OCI-LY7 (cell line): ENCODE results near the gene DPYSL3. TPM values are rescaled to one million over a fixed set of nuclear protein-coding genes. Genes with fewer than 3 reads are reported as not detected.

Experiments used
- BruUV-seq: library from RNA; stranded (reverse); fragments of 400-500 nt; replicated peaks from 2 replicates; lab custom pipeline; 2021; lab: Mats Ljungman, UMichigan
- CTCF ChIA-PET: fragments of 300-600 bp; sonication (Branson Sonifier 250); formaldehyde crosslinking; loops from one replicate; lab custom pipeline; 2022; ENCODE audit warnings: antibody characterized with exemption; ENCODE audit not compliant: unreplicated experiment; lab: Charles Lee
- POLR2A ChIA-PET: fragments of 300-600 bp; sonication (Branson Sonifier 250); formaldehyde crosslinking; loops from one replicate; lab custom pipeline; 2022; ENCODE audit warnings: antibody characterized with exemption; lab: Charles Lee
- DNase-seq: peaks from one replicate; pipeline ENCODE4 v3.0.0-alpha.2; 2015; ENCODE audit warnings: low spot score
- H2AFZ ChIP-seq: fragments of 200-600 bp; sonication (generic), shearing (Covaris generic); 2 replicates; pipeline ENCODE4 v1.6.1; 2014; ENCODE audit warnings: mild to moderate bottlenecking, antibody characterized with exemption, low read length, moderate library complexity
- H3K27ac ChIP-seq: fragments of 200-600 bp; sonication (generic); 2 replicates; pipeline ENCODE4 v1.5.1; 2014; ENCODE audit warnings: mixed run types, low read depth, mild to moderate bottlenecking, moderate library complexity, low read length, inconsistent platforms; ENCODE audit not compliant: poor library complexity, severe bottlenecking
- H3K36me3 ChIP-seq: fragments of 200-600 bp; sonication (generic); 2 replicates; pipeline ENCODE4 v1.6.1; 2014; ENCODE audit warnings: mild to moderate bottlenecking, antibody characterized with exemption, low read length, moderate library complexity, mixed read lengths; ENCODE audit not compliant: insufficient read depth
- H3K4me1 ChIP-seq: fragments of 200-600 bp; sonication (generic); 2 replicates; pipeline ENCODE4 v1.5.1; 2014; ENCODE audit warnings: mild to moderate bottlenecking, low read length; ENCODE audit not compliant: insufficient read depth, poor library complexity, severe bottlenecking
- H3K4me2 ChIP-seq: fragments of 200-600 bp; sonication (generic); 2 replicates; pipeline ENCODE4 v1.6.1; 2014; ENCODE audit warnings: mild to moderate bottlenecking, low read length
- H3K4me3 ChIP-seq: fragments of 200-600 bp; sonication (generic); 2 replicates; pipeline ENCODE4 v1.5.1; 2014; ENCODE audit warnings: mild to moderate bottlenecking, low read depth, low read length; ENCODE audit not compliant: poor library complexity, severe bottlenecking
- H3K79me2 ChIP-seq: fragments of 200-600 bp; sonication (generic); 2 replicates; pipeline ENCODE4 v1.6.1; 2016; ENCODE audit warnings: low read depth, mild to moderate bottlenecking, low read length, moderate library complexity, mixed read lengths; ENCODE audit not compliant: insufficient read depth
- H3K9me2 ChIP-seq: fragments of 200-600 bp; sonication (generic); 2 replicates; pipeline ENCODE4 v1.6.1; 2016; ENCODE audit warnings: mild to moderate bottlenecking, low read length, mixed read lengths; ENCODE audit not compliant: insufficient read depth
- H3K9me3 ChIP-seq: fragments of 200-600 bp; sonication (generic); 2 replicates; pipeline ENCODE4 v1.6.1; 2014; ENCODE audit warnings: mild to moderate bottlenecking, mixed run types, low read length, mixed read lengths
- H4K20me1 ChIP-seq: fragments of 200-600 bp; sonication (generic); 2 replicates; pipeline ENCODE4 v1.6.1; 2014; ENCODE audit warnings: mild to moderate bottlenecking, antibody characterized with exemption, low read length, moderate library complexity, mixed read lengths; ENCODE audit not compliant: insufficient read depth
- EZH2phosphoT487 ChIP-seq: fragments of 200-600 bp; sonication (generic); IDR thresholded peaks from 2 replicates; pipeline ENCODE4 v1.6.1; 2018; ENCODE audit warnings: low read depth, borderline replicate concordance, mild to moderate bottlenecking, mixed run types, antibody characterized with exemption, low read length, moderate library complexity, mixed read lengths
- intact Hi-C: fragments of 100-400 bp; cut with micrococcal nuclease; formaldehyde crosslinking; loops from one replicate; pipeline ENCODE4 v1.10.0; 2022; ENCODE audit not compliant: unreplicated experiment
- total RNA-seq, 2 experiments: library from RNA; depleted of rRNA in 1 of 2; stranded (reverse); fragments of >200 nt in 1 of 2; shearing (Covaris generic) in 1 of 2; gene quantifications; 2 replicates each; pipeline ENCODE4 v1.2.3, GENCODE V29; 2014 to 2022
- TF ChIP-seq, protein P1 (sequence below): fragments of 200-600 bp; sonication (generic); conservative IDR thresholded peaks from 2 replicates; pipeline ENCODE4 v1.5.1; 2014; ENCODE audit warnings: mild to moderate bottlenecking, antibody characterized with exemption, low read length, moderate library complexity, mixed read lengths

The DPYSL3 gene
- total RNA-seq, 2 experiments from 2014 or later, result not detected

DNA sequence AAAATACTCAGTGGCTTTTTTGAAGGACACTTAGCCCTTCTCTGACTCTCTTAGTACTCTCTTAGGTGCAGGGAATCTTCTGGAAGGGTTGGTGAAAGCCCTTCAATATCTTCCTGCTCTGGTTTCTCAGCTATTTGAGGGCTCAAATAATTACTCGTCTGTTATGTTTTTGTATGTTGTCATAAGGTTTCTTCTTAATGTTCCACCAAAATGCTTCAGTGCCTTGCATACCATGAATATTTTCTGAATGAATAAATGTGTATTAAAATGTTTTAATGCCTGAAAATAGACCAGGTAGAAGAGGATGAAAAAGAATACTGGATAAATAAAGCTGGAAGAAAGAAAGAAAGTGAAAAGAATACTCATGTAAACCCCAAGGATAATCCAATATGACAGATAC, 150.8 kb downstream of the DPYSL3 start:
- H3K4me3 ChIP-seq, result no peak overlapping the region
- no peaks in the 10 kb centered on the region for H3K36me3 ChIP-seq
- no peaks in the 10 kb centered on the region for H3K9me2 ChIP-seq
- H4K20me1 ChIP-seq, result no peaks in the 10 kb centered on the region
- ChIA-PET CTCF (no interaction called here), POLR2A (no interaction called here)
- H3K4me1 ChIP-seq, result no peaks in the 10 kb centered on the region
- H3K27ac ChIP-seq, result no peak overlapping the region
- no peak overlapping the region for H3K4me2 ChIP-seq
- no TSS peak for BruUV-seq
- H2AFZ ChIP-seq, result no peak overlapping the region
- H3K9me3 ChIP-seq, result no peaks in the 10 kb centered on the region
- H3K79me2 ChIP-seq, result no peaks in the 10 kb centered on the region
- TF ChIP-seq, protein P1, sequence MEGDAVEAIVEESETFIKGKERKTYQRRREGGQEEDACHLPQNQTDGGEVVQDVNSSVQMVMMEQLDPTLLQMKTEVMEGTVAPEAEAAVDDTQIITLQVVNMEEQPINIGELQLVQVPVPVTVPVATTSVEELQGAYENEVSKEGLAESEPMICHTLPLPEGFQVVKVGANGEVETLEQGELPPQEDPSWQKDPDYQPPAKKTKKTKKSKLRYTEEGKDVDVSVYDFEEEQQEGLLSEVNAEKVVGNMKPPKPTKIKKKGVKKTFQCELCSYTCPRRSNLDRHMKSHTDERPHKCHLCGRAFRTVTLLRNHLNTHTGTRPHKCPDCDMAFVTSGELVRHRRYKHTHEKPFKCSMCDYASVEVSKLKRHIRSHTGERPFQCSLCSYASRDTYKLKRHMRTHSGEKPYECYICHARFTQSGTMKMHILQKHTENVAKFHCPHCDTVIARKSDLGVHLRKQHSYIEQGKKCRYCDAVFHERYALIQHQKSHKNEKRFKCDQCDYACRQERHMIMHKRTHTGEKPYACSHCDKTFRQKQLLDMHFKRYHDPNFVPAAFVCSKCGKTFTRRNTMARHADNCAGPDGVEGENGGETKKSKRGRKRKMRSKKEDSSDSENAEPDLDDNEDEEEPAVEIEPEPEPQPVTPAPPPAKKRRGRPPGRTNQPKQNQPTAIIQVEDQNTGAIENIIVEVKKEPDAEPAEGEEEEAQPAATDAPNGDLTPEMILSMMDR, result no peak
- TF ChIP-seq EZH2phosphoT487, result no peak
- intact Hi-C loops, result no loop called here
- DNase-seq, result no peak

DNA sequence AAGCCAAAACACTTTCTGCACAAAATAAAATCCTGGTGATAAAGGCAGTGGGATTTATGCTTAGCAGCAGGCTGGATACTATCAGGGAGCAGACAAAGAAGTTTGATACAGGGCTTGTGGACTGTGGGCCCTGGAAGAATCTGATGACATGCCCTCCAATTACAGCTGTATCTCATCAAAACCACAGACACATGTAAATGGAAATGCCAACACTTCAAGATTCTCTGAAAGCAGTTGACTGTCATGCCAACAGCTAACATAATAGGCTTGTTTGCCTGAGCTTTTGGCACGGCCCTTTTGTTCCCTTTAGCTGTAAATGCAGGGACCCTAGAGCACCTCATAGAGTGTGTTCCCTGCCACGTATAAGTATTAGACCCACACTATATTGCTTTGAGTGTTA, 160.6 kb downstream of the DPYSL3 start:
- no peaks in the 10 kb centered on the region for H3K79me2 ChIP-seq
- intact Hi-C loops, result no loop called here
- no peaks in the 10 kb centered on the region for H3K36me3 ChIP-seq
- H2AFZ ChIP-seq, result no peak overlapping the region
- no TSS peak for BruUV-seq
- POLR2A ChIA-PET, result interaction anchor here (0.6 kb wide), 1 partner anchor 15 kb away, joined by 4 read pairs; no protein-coding TSS in a partner anchor
- no peaks in the 10 kb centered on the region for H3K9me2 ChIP-seq
- CTCF ChIA-PET, result no interaction called here
- no peak overlapping the region for H3K4me2 ChIP-seq
- H3K4me1 ChIP-seq, result no peaks in the 10 kb centered on the region
- no peak for DNase-seq
- no peaks in the 10 kb centered on the region for H4K20me1 ChIP-seq
- H3K27ac ChIP-seq, result no peak overlapping the region
- TF ChIP-seq, protein P1, result no peak
- TF ChIP-seq EZH2phosphoT487, result no peak
- no peaks in the 10 kb centered on the region for H3K9me3 ChIP-seq
- H3K4me3 ChIP-seq, result no peak overlapping the region

DNA sequence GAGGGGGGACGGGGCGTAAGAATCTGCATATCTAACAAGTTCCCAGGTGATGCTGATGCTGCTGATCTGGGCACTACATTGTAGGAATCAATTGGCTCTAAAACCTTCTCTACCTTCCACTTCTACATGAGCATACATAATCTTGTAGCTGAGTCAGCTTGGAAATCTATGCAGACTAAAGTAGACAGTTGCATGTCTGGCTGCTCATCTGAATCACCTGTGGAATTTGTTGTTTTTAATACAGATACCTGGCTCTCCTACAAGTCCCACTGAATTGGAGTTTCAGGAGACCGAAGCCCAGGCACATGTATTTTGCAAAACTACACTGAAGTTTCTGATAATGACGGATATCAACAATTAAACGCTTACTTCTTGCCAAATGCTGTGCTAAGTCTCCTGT, 161.4 kb downstream of the DPYSL3 start:
- no peak for TF ChIP-seq EZH2phosphoT487
- TF ChIP-seq, protein P1, result no peak
- POLR2A ChIA-PET, result no interaction called here
- intact Hi-C loops, result no loop called here
- BruUV-seq, result no TSS peak
- H3K79me2 ChIP-seq, result no peaks in the 10 kb centered on the region
- no peak overlapping the region for H2AFZ ChIP-seq
- no peaks in the 10 kb centered on the region for H3K9me3 ChIP-seq
- CTCF ChIA-PET, result no interaction called here
- H3K36me3 ChIP-seq, result no peaks in the 10 kb centered on the region
- no peak overlapping the region for H3K4me2 ChIP-seq
- H3K27ac ChIP-seq, result no peak overlapping the region
- H3K4me1 ChIP-seq, result no peaks in the 10 kb centered on the region
- DNase-seq, result no peak
- no peak overlapping the region for H3K4me3 ChIP-seq
- H3K9me2 ChIP-seq, result no peaks in the 10 kb centered on the region
- no peaks in the 10 kb centered on the region for H4K20me1 ChIP-seq
